DMS53 treated with DMSO at 0.1 percent for 48 hours (cell line): ENCODE data around the gene CACNB2.

Experiments used
- DNase-seq: peaks from one replicate; lab custom pipeline; 2025; ENCODE audit not compliant: unreplicated experiment; lab: John Stamatoyannopoulos, UW

Gene CACNB2

DNA sequence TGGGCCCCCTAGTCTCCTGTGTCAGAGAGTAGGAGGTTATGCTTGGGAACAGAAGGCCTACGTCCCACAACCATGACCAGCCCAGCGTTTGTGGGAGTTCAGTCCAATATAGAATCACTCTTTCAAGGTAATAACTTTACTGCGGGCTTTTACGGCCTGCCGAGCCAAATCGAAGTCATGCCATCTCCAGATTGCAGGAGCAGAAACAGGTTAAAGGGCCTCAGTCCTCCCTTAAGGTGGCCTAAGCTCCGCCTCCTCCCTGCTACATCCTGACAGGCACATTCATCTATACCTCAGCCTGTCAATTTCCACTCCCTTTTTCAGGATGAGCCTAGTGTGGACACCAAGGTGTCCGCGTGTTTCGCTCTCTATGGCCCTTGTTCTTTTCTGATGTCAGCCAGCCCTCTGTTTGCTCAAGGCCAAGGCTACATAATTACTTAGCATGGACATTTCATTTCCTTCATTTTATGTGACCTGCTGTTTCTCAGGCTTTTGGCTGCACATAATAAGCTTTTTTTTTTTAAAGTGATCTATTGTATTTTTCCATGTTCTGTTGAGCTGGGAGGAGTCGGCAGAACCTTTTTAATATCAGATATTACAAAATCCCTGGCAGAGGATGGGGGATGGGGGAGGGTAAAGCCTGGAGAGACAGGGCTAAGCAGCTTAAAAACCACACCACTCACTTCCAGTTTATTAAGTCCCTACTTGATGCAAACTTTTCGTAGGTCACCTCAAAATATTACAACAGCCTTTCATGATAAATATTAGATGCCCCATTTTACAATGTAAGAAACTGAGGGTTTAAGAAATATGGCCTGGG lies 84.6 kb downstream of the CACNB2 start:
- DNase-seq = no peak

DNA sequence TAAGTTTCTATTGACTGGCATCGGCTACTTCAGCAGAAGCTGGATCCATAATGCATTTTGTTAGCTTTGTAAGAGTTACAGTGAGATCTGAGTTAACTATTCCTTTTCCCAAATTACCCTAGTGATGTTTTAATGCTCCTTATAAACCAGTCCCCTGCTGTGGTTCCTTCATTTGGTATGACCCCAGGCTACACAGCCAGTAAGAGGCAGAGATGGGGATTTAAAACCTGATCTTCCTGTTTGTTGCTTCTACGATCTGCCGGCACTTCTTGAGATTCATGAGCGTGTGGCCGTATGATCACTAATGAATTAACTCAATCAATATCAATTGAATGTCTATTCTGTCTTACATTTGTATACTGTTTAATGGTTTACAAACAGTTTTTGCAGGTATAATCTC lies 86.1 kb downstream of the CACNB2 start:
- no peak for DNase-seq

DNA sequence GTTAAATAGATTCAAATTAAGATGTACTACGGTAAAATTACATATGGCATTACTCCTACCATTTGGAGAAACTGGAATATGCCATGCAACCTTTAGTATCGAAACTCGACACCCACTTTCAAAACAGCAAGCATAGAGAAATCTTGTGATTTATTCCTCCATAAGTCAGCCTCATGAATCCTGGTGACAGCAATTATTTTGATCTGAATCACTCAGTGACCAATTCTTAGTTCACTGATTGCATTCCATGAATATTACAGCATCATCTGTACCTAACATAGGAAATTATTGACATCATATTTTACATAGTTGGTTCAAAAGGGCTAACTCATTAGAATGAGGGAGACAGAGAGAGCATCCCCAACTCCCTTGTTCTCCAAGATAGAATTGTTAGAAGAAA lies 89.6 kb downstream of the CACNB2 start:
- no peak for DNase-seq

DNA sequence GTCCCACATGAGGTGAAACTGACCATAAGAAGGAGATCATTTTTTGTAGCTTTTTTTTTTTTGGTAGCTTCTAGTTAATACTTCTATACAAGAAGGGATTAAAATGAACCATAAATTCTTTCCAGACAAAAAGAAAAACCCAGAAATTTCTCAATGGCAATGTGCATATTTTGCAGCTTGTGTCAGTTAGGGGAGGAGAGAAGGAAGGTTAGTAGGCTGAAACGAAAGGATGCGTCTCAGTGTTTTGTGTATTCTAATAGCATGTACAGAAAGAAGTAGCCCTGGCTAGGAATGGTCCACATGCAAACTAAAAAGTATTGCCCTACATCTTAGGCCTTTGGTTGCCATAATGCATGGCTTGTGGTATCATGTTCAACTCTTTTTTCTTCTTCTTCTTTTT lies 90.6 kb downstream of the CACNB2 start:
- no peak for DNase-seq

DNA sequence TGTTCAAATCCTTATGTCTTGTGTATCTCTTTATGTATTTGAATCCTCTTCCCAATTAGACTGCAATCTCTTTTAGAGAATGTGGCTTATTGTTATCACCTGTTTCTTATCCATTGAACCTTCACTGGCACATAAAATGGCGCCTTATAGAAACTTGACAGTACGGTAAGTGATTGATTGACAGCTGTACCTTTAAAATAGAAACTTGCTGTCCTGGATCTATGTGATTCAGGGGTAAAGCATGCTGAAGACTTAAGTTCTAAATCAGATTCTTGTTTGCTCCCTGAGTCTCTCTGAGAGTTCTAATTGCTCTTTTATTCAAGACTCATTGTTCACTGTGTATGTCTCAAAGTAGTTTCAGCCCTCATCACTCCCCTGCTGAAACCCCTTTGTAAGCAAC lies 91.3 kb downstream of the CACNB2 start:
- DNase-seq = no peak

DNA sequence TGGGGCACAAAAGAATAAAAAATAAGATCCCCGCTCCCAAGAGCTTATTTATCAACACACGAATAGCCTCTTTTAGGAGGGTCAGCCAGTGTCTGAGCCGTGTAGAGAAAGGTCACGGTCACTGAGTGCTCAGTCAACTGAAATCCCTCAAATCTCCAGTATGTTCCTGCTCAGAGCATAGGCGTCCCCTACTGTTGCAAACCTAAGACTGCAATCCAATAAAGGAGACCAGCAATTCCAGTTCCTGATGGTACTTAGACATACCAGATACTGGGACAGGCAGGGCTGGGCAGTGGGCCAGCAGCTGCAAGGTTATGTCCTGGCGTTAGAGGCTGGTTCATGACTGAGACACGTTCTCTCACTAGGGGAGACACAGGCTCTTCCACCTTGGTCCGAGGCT lies 93.6 kb downstream of the CACNB2 start:
- DNase-seq = peak; percentile 55

DNA sequence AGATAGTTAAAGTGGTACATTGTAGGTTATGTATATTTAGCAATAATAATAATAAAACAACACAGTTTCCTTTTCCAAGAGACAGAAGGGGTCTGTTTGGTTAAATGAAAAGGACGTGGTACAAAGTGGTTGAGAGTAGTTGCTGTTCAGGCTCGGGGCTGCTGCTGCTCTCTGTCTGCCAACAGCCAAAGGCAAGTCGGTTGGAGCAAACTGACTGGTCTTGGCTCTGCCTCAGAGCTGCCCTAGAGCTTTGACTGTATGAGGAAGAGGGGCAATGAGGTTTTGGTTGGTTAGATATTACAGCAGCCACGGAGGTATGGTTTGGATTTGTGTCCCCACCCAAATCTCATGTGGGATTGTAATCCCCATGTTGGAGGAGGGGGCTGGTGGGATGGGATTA lies 95.3 kb downstream of the CACNB2 start:
- no peak for DNase-seq

DNA sequence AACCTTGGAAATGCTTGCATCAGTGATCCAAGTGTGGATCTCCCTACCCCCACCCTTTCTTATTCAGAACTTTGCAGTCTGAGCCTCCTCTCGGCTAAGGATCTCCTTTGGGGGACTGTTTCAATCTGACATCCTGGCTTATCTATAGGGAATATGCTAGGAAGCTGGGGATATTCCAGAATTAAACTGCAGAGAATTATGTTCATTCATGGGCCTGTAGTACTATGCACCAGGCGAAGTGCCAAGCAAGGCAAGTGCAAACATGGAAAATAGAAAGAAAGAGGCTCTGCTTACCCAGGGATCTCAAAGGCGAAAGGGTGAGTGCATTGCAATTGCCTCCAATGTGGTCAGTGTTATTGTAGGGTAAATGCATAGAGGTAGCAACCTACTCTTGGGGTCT lies 96.5 kb downstream of the CACNB2 start:
- DNase-seq = no peak

DNA sequence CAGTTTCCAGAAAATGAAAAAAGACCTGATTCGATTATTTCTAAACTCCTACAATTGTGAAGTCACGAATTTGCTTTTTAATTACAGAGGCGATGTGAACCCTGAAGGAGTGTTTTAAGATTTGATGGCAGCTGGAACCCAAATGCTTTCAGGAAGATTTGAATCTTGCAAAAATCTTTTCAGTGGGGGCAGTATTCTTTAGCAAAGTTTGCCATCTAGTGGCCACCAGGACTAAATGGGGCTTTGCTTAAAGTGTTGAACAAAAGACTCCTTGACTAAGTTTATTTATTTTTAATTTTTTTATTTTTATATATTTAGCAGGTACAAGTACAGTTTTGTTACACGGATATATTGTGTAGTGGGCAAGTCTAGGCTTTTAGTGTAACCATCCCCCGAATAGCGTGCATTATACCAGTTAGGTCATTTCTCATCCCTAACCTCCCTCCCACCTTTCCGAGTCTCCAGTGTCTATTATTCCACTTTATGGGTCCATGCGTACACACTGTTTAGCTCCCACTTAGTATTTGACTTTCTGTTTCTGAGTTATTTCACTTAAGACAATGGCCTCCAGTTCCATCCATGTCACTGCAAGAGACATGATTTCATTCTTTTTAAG lies 98.8 kb downstream of the CACNB2 start:
- peak; percentile 44 for DNase-seq

DNA sequence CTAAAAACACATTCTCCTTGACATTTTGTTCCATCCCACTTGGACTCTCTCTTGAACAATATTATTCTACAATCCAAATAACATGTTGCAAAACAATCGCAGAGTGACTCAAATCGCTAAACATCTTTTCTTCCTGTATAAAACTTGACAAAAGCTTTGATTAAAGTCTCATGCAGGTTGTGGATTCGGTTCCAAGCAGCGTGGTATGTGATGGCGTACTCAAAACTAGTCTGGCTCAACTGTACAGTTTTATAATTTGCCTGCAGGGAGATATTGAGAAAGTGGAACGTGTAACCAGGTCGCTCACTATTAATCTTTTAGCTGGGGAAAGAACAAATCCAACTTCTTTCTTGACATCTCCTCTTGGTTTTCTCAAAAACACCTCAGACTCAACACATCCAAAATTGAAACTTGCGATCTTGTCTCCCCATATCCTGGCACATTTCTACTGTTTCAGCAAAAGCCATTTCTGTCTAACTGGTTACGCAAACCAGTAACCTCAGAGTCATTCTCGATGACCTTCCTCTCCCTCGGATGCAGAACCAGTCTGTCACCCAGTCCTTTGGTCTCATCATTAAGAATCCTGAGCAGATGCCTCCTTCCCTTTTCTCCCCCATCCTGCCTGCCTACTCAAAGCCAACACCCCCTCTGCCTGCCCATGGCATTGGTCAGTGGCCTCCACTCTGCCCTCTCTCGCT lies 100.1 kb downstream of the CACNB2 start:
- no peak for DNase-seq

DNA sequence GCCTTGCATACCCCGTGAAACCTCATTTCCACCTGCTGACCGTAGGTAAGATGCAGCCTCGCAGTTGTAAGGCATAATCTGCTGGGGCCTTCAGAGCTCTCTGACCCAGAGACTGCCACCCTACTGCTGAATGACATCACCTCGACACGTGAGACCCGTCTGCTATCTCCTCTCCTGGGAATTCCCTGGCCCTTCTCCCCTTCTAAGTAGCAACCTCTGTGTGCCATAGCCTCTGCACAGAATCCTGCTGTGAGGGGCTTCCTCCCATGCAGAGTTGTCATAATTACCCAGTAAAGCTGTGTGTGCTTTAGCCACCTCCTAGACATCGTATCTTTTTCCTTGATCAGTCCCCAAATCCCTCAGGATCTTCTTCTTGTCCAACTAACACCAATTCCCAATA lies 106.7 kb downstream of the CACNB2 start:
- DNase-seq = no peak

DNA sequence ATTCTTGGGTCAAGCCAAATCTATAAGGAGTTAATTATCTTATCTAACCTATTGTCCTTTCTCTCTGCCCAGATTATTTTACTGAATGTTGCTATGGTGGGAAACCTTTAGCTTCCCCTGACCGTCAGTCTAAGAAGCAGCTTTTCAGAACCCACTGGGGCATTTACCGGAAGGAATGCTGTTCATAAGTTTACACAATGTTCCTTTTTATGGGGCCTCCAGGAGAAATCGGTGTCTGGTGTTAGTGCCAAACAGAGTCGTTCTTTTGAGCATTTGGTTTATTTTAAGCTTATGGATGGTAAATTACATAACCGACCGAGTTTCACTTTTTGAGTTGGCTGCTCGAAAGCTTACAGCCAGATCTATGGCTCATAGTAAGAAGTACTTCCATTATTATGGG lies 111.9 kb downstream of the CACNB2 start:
- DNase-seq = no peak

DNA sequence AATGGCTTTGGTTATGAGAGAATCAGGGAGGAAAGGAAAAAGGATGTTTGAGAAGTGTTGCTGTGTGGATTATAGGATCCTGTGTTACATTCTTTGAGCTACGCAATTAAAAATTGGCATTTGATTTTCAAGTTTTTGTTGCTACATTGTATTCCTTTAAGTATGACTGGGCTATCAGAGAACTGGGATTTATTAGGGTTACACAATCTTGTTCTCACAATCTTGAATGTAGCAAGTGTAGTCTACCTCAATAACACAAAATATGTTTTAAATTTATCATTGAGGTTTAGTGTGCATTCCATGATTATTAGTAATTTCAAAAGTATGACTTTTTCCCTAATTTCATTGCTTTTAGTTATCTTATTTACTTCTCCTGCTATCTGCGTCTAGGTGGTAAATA lies 113.9 kb downstream of the CACNB2 start:
- no peak for DNase-seq

DNA sequence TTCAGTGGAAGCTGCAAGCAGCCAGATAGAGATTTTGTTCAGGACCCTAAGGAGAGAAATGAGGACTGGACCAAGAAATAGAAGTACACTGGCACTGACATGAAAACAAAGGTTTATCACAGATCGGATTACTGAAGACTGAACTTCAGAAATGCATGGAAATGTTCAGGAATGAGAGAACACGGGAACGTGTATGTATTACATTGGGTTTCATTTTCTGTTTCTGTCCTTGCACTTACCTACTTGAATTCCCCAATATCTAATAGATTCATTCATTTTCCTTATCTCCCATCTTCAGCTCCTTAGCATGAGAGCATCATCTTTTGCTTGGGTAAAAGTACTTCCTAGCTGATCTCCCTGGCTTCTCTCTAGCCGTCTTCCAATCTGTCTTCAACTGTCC lies 114.5 kb downstream of the CACNB2 start:
- DNase-seq = no peak

DNA sequence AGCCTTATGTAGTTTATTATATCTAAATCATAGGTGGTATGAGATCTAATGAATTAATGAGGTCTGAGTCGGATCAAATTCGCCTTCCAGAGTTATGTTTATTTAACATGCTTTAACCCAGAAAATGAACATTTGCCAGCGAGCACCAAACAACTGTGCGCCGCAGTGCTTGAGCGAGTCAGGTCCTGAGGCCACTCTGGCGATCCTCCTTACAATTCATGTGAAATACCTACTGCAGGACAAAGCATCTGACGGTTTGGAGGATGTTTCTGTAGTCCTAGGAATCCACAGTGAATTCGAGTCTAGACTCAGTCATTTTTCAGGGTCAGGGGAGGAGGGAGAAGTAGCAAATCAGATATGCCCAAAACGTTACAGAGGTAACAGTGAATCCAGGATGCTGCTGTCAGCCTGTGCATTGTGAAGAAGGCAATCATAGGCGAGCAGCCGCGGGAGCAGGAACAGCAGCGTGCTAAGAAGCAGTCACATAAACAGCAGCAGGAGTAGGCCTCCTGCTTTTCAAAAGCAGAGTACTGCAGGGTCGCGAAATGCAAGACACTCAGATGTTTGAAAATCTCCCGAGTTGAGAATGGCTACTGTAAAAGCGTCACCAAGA lies 120.2 kb downstream of the CACNB2 start:
- no peak for DNase-seq

DNA sequence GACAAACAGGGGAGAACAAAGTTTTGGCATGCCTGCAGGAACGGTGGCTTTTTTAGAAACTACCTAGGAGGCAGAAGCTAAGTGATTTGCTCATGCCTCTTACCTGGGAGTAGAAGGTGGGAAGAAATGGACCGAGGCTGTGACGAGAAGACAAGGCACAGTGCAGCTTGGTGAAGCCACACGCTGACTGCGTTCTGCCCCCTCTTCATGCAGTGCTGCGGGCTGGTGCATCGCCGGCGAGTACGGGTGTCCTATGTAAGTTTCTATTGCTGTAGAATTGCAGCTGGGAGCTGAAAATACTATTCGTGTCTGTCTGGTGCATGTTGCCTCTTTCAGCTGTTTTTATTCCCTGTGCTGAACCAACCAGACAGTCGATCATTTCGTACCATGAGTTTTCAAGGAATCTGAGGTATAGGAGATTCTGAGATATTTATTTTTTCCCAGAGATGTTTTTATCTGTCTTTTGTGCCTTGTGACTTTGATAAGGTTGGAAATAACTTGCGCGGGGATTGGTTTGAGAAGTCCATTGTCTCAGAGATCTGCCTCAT lies 120.9 kb downstream of the CACNB2 start:
- no peak for DNase-seq

DNA sequence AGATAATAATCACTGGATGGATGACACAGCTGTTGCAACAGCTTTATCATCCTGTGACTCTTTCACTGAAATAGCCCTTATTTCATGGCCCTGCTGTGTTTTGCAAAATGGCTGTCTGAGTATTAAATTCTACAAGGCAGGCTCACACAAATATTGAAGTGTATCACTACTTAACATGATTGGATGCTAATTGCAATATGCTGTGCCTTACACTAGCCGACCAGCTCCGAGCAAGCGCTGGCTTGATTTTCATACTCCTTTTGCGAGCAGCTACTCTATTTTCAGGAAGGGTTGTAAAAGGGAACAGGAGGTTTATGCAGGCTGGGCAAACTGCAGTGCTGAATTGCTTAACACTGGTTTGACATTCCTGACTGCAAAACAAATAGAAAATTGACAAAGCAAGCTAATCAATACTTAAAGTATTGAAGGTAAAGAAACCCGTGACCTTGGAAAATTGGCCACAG lies 121.6 kb downstream of the CACNB2 start:
- no peak for DNase-seq

DNA sequence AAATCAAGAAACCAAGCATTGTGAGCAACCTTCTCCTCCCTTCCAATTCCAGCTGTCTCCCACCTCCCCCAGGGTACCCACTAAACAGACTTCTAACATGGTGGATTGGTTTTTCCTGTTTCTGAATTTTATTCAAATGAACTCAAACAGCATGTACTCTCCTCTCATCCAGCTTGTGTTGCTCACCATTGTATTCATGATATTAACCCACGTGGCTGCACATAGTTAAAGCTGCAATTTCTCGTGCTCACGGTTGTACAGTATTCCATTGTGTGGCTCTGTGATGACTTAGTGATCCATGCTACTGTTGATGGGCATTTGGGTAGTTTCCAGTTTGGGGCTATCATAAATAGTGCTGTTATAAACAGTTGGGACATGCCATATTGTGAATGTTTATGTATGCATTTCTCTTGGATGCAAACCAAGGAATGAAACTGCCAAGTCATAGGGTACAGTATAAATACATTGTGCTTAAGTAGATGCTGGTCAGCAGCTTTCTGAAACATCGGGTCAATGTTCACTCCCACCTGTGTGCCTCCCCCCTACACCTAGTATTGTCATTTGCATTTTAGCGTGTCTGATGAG lies 124.3 kb downstream of the CACNB2 start:
- no peak for DNase-seq

DNA sequence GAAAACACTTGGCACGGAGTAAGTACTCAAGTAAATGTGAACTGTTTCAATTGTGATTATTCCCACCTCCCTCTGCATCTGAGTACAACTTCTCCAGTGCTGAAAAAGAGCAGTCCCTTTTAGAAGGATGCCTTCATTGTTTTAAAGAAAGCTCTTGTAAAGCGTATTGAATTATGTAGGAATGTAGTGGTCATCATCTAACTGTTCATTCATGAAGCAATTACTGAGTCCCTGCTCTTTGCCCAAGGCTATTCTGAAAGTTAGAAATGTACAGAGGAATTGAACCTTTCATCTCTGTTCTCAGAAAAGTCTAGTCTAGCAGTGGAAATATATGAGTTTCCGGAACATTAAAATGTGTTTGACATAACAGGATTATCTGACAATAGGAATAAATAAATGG lies 127.8 kb downstream of the CACNB2 start:
- DNase-seq = no peak

DNA sequence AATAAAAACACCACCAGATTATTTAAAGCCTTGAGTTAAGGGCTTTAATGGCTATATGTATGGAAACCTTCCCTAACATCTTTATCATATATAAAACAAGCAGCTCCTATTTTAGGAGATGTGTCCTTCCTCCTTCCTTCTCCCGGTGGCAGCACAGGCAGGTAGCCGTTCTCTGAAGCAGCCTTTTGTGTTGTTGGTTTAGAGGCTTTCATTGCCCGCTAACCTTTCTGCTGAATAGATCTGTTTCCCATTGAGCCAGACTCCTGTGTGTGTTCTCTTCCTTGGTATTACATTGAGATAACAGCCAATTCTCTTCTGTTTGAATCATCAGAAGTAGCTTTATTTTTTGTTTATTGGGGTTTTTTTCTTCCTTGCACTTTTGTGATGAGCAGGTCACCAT lies 131.3 kb downstream of the CACNB2 start:
- no peak for DNase-seq

DNA sequence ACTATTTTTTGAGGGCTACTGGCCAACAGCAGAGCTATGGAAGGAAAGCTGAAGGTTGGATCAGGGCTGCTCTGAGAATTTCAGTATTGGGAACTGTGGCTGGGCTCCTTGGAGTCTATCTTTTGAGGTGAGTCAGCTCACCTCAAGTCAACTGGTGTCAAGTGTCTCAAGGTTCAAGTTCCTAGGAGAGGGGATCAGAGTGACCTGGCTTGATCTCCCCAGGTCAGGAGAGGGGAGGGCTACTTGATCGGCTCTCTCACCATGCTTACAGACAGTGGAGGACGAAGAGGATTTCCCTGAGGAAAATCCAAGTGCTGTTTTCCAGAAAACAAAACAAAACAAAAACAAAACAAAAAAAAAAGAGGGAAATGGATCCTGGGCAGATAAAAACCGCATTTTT lies 132.8 kb downstream of the CACNB2 start:
- DNase-seq = no peak
